ENCODE results near the gene RPH3AL.

DNA sequence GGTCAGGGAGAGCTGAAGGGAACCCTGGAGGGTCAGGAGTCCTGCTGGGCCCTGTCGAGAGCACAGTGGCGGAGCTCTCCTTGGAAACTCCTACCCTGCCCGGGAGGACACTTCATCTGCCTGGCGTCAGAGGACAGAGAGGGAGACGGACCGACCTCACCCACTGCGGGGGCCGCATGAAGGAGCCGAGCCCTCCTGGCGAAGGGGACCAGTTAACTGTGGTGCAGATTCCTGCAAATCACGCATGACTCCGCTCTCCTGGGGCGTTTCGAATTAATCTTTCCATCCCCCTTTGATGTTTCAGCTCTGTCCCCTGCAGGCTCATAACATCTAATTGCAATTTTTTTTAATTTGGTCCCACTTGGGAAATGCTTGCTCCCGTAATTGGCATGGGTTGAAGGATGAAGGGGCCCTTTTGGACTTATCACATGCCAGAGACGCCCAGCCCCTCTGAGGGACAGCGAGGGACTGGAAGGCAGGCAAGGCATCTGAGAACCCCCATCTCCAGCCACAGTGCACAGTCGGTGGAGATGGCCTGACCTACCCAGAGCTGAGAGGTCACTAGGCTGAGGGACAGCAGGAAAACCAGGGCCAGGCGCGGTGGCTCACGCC, 26.5 kb downstream of the RPH3AL start:
- TF ChIP-seq, protein P1, sequence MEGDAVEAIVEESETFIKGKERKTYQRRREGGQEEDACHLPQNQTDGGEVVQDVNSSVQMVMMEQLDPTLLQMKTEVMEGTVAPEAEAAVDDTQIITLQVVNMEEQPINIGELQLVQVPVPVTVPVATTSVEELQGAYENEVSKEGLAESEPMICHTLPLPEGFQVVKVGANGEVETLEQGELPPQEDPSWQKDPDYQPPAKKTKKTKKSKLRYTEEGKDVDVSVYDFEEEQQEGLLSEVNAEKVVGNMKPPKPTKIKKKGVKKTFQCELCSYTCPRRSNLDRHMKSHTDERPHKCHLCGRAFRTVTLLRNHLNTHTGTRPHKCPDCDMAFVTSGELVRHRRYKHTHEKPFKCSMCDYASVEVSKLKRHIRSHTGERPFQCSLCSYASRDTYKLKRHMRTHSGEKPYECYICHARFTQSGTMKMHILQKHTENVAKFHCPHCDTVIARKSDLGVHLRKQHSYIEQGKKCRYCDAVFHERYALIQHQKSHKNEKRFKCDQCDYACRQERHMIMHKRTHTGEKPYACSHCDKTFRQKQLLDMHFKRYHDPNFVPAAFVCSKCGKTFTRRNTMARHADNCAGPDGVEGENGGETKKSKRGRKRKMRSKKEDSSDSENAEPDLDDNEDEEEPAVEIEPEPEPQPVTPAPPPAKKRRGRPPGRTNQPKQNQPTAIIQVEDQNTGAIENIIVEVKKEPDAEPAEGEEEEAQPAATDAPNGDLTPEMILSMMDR (IDR thresholded peaks at IDR 0.05), result no peak
- no peak for TF ChIP-seq POLR2A (IDR thresholded peaks at IDR 0.05)

Data from Peyer's patch (tissue), 4 donors.